DLD1 (cell line): Measurements from ENCODE around the gene ENTHD1.
"Not testable (repeated sequence)": the region's sequence is repeated elsewhere in the genome, so short reads cannot be mapped to it uniquely, and the experiment has no call there.

ENCODE experiments used
- in situ Hi-C: cut with HindIII; loops from 2 replicates; pipeline ENCODE4 v1.10.0; 2017; ENCODE audit warnings: low sequenced_read_pairs

The ENTHD1 gene

DNA sequence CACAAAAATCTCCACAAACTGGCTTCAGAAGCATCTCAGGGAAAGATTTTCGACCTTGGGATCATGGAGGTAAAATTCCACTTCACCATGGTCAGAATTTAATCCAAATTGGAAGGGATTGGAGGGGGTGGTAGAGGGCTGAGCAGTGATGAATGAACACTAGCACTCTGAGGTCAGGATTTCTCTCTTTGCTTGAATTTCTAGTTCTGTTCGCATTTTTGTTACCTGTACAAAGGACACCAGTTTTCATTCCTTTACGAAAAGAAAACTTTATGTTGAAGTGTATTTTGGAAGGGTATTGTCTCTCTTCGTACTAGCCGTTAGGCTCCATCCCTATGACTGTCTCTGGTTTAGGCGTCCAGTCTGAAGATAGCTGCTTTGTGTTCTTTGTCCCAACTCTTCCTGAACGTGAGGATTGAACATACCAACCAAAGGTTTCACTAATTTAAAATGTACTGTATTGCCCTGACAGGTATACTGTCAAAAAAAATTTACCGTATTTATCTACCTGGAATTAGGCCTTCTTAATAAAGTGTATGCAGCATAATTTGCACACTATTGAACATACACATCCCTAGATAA lies 8.1 kb upstream of the ENTHD1 start:
- in situ Hi-C loops: no loop called here

DNA sequence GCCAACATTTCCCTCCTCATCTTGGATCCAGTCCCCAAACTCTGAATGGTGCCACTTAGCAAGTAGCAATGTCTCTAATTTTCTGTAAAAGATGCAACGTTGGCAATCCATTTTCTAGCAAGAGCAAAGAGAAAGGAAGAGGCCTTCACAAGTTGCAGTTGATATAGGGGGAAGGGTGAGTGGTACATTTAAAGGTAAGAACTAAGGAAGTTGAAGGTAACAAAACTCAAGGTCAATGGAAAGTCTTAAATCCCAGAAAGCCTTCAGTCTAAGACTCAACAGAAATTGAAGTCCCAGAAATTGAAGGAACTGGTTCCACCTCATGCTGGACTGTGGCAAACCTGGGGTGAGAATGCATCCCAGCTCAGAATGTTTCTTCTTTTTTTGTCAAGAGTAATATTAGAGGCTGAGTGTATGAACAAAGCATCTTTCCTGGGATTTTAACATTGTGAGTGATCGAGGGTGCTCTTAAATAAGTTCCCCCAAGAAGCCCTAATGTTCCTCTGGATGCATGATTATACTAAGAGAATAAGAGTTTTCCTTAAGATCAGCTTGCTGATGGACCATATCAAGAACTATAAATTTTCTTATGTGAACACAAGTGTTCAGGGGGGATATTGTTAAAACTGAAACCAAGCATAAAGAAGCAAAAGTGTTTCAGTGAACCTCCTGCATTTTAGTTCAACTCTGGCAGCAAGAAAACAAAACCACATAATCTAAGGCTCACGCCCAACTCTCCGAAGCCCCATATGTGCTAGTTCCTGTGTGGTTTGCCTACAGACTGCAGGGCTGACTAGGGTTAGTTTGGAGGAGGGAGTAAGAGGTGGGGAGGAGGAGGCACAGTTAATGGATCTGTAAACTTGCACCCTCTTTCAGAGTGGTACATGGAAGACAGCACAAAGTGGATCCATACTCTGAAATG lies 7.0 kb upstream of the ENTHD1 start, which contains the start of gene GRAP2:
TSS of gene GRAP2 (plus strand) at position 779 of the 922 bp plus-strand sequence. CDS start 46,023 bp downstream, outside the sequence.
- in situ Hi-C loops: no loop called here

DNA sequence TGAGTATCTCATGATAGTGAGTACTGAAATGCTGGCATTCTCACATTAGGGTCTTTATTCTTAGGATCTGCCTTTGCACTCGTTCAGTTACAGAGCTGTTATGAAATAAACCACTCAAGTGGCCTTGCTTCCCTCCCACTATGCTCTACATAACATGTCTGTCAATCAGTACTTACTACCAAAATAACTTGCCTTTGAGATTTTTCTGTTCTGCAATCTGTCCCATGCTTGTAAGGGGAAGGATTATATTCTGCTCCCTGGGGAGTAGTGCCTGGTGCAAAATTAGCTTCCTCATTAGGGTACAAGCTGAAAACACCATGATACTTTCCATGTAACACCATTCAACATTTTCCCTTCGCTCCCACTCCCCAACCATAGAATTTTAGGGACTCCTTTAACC lies 5.4 kb upstream of the ENTHD1 start:
- in situ Hi-C loops: no loop called here

DNA sequence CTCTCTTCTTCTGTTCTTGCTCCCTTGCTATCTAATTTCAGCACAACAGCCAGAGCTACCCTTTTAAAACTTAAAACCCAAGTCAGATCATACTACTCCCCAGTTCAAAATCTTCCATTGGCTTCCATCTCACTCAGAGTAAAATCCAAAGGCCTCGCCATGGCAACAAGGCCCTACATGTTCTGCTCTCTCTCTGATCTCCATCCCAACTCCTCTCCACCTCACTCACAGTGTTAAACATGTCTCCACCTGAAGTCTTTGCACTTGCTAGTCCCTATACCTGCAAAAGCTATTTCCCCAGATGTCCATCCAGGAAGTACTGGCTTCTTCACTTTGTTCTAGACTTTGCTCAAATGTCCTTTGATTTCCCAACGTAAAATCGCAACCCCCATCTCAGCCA lies 4.3 kb upstream of the ENTHD1 start:
- in situ Hi-C loops: no loop called here

DNA sequence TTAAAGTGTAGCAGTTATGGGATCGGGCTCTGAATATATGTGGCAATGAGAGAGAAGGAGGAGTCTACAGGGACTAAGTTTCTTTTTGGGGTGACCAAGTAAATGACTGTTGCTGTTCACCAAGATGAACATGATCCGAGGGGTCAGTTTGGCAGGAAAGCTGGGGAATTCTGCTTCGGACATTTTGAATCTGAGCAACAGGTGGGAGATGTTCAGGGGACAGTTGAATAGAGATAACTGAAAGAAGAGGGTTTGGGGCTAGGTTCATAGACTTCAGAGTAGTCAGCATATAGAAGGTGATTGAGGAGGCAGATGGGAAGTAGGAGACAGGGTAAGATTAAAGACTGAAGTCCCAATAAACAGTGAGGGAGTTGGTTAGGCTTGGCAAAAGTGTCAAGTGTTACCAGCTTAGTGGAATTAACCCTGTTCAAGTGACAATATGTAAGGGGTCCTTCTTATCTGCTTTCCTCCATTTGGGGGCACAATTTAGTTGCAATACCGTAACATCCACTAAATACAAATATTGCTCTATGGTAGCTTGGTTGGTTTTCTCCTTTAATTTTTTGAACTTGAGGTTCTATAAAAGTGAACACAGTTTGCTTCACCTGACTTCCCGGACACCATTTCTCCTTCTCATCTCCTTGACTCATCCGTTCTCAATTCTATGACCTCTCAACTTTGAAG lies 2.9 kb upstream of the ENTHD1 start:
- in situ Hi-C loops: no loop called here

DNA sequence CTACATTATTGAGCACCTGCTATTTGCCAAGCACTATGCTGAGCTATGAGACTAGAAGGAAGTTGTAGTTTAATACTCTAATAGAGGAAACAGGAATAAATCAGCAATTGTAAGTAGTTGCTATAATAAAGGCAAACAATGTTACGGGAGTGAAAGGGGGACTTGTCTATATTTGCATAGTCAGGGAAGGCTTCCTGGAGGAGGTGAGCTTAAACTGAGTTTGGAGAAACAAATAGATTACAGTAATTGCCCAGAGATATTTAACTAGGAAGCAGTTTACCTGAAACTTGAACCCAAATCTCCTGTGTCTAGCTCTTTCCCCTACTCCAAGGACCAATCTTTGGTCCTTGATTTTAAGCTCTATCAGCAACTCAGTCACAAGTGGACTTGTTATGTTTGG lies 2.1 kb upstream of the ENTHD1 start:
- in situ Hi-C loops: no loop called here

DNA sequence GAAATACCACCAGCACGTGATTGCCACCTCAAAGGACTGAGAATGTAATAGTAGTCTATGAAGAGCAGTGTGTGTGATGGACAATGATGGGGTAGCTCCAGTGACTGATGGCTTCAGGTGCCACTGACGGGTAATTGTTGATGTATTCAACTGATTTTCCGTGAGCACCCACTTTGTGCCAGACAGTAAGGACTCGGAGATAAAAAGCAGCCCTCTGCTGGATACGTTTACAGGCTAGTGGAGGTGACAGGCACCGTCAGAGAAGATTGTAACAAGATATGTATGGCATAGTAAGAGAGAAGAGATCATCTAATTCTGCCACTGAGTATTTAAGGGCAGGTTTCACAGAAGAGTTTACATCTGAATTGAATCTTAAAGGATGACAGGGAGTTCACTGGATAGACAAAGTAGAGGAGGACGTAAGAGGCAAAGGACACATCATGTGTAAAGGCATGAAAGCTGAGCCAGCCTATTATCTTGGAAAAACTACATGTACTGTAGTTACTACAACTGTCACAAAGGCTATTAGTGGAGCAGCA lies 1.1 kb upstream of the ENTHD1 start:
- in situ Hi-C loops: no loop called here

DNA sequence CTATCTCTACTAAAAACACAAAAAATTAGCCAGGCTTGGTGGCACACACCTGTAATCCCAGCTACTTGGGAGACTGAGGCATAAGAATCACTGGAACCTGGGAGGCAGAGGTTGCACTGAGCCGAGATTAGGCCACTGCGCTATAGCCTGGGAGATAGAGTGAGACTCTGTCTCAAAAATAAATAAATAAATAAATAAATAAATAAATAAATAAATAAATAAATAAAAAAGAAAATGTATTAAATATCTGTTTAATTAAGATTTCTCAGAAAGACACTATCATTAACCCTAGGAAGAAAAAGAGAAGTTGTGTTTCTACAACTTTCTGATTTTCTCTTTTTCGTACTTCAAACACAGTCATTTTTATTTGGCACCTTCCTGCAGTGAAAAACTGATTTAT lies 3.6 kb downstream of the ENTHD1 start:
- in situ Hi-C loops: not testable (repeated sequence)

DNA sequence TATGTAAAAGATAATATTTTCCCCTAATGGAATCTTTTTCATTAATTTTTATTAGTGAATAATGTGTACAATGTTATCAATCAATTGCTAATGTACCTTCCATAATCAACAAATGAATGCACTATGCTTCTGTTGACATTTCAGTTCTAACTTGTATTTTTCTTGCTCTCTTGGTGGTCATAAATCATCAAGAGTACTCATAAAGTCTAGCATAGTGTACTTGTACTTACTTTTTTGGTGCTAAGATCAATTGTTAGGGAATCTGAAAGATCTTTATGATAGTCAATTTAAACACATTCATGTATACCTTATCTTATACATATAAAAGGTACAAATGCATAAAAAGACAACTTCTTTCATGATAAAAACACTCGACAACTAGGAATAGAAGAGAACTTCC lies 10.5 kb downstream of the ENTHD1 start:
- in situ Hi-C loops: no loop called here

DNA sequence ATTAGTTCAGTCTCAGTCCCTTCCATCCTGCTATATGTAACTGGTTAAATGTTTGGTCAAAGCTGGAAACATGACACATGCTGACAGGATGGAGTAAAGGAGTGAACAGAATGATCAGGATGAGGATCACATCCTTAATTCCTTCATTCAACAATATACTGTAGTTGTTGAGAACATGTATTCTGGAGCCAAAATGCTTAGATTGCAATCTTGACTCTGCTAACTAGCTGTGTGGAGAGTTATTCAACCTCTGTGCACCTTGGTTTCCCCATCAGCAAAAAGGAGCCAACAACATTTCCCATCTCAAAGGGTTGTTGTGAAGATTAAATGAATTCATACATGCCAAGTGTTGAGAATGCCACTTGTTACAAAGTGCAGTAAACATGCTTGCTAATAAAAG lies 12.8 kb downstream of the ENTHD1 start:
- in situ Hi-C loops: no loop called here

DNA sequence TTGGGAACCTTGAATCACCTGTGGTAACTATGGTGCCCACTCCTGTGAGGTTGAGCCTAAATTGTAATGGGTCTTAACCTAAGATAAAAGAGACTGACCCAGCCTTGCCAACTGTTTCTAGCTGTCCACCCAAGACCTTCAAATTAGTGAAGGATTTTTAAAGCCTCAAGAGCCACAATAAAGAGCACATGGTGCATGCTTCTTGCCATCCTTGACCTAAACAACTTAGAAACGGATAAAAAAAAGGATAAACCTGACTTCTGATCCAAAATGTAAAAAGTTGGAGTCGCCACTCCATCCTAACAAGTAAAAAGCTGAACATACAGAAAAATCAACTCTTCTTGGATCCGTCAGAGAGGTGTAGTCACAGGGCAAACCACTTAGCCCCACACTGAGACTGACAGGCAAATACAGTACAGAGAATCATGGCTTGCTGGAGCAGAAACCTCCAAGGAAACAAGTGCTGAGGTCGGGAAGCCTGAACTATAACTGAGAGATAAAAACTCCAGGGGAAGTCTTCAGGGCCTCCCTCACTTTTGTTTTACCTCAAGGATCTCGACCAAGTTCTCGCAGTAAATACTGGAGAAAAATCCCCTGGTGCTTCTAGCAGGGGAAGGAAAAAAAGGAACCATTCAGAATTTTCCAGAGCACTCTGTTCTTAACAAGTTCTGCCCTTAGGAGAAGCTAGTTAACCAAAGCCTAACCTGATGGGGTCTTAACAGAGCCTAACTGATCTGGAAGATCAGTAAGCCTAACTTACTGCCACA lies 16.3 kb downstream of the ENTHD1 start:
- in situ Hi-C loops: no loop called here

DNA sequence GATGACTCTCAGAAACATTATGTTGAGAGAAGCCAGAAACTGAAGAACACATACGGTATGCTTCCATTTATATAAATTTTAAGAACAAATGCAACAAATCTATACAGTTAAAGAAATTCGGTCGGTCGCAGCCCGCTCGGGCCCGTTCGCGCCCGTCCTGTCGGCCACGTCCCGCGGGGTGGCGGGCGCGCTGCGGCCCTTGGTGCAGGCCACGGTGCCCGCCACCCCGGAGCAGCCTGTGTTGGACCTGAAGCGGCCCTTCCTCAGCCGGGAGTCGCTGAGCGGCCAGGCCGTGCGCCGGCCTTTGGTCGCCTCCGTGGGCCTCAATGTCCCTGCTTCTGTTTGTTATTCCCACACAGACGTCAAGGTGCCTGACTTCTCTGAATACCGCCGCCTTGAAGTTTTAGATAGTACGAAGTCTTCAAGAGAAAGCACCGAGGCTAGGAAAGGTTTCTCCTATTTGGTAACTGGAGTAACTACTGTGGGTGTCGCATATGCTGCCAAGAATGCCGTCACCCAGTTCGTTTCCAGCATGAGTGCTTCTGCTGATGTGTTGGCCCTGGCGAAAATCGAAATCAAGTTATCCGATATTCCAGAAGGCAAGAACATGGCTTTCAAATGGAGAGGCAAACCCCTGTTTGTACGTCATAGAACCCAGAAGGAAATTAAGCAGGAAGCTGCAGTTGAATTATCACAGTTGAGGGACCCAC lies 18.2 kb downstream of the ENTHD1 start:
- in situ Hi-C loops: not testable (repeated sequence)

DNA sequence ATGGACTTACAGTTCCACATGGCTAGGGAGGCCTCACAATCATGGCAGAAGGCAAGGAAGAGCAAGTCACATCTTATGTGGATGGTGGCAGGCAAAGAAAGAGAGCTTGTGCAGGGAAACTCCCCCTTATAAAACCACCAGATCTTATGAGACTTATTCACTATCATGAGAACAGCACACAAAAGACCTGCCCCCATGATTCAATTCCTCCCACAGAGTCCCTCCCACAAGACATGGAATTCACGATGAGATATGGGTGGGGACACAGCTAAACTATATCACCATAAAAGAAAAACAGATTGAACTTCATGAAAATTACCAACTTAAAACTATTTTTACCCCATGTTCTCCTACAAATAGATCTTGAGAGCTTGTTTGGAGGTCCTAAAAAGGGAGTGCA lies 19.6 kb downstream of the ENTHD1 start:
- in situ Hi-C loops: no loop called here

DNA sequence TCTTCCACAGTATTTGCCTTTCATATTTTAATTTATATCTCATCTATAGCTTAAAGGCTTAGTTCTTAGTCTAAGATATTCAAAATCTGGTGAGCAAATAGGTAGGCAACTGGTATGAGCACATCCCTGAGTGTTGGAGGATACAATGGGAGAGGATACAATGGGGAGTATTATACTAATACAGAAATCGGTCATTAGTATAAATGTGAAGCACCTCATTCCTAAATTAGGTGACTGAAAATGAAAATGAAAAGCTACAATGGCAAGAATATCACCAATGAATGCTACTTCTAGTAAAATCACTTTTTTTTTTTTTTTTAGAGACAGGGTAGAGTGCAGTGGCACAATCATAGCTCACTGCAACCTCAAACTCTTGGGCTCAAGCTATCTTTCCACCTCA lies 21.0 kb downstream of the ENTHD1 start:
- in situ Hi-C loops: no loop called here

DNA sequence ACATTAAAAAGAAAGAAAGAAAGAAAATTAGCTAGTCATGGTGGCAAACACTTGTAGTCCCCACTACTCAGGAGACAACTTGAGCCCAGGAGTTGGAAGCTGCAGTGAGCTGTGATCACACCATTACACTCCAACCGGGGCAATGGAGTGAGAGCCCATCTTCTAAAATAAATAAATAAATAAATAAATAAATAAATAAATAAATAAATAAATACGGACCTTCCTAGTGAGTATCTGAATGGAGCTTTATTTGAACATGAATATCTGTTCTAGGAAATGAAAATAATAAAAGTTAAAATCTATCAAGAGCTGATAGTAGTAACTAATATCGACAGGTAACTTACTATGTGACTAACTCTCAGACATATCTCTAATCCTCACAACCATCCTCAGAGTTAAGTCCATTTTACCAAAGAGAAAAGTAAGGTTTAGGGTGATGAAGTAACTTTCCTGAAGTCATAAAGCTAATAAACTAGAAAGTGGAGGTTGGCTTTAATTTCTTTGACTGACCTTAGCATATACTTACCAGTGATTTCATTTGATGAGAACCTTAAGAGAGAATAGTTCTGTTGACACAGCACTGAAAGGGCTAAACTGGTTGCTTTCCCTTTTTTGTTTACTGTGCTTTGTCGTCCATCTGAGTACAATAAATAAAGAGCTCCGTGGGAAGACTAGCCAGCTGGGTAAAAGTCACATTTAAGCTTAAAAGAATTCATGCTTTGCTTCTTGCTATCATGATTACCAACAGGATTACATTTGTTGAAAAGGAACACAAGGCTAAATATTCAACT lies 22.4 kb downstream of the ENTHD1 start:
- in situ Hi-C loops: no loop called here

DNA sequence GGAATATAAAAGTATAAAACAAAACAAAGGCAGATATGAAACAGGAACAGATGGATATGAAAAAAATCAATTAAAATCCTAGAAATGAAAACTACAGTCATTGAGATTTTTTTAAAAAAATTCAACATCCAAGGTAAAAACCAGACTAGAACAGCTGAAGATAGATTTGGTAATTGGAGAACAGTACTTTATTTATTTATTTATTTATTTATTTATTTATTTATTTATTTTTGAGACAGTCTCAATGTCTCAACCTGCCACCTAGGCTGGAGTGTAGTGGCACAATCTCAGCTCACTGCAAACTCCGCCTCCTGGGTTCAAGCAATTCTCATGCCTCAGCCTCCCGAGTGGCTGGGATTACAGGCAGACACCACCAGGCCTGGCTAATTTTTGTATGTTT lies 23.8 kb downstream of the ENTHD1 start:
- in situ Hi-C loops: not testable (repeated sequence)

DNA sequence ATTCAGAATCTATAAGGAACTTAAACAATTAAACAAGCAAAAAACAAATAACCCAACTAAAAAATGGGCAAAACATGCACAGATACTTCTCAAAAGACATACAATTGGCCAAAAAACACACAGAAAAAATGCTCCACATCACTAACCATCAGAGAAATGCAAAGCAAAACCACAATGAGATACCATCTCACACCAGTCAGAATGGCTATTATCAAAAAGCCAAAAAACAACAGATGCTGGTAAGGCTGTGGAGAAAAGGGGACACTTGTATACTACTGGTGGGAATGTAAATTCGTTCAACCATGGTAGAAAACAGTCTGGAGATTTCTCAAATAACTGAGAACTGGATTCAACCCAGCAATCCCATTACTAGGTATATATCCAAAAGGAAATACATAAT lies 24.8 kb downstream of the ENTHD1 start:
- in situ Hi-C loops: no loop called here

DNA sequence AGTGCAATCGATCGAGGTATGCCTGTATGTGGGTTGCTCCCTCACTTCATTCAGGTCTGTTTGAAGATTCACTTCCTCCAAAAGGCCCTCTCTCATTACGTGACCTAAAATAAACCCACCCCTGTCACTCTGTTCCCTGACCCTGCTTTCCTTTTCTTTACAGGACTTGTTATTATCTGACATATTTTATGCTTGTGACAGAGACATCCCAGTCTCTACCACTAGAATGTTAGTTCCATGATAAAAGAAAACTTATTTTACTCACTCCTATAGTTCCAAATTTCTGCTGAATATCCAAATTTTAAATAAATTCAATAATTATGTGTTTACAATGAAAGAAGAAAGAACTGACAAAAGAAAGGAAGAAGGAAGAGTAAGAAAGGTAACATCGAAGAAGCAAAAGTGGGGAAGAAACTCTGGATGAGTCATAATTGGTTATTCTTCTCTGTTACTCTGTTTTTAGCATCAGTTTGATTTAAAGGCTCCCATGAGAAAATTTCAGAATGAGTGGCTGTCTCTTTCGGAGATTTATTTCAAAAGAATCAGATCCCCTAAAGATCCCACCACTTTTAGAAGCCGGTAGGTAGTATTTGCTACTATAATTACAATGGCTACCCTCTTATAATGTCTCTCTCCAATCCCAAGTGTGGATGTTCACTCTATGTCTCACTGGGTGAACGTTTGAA lies 33.5 kb downstream of the ENTHD1 start:
- in situ Hi-C loops: loop anchor here (5.0 kb wide), 1 partner anchor 72 kb away; no protein-coding TSS in a partner anchor

DNA sequence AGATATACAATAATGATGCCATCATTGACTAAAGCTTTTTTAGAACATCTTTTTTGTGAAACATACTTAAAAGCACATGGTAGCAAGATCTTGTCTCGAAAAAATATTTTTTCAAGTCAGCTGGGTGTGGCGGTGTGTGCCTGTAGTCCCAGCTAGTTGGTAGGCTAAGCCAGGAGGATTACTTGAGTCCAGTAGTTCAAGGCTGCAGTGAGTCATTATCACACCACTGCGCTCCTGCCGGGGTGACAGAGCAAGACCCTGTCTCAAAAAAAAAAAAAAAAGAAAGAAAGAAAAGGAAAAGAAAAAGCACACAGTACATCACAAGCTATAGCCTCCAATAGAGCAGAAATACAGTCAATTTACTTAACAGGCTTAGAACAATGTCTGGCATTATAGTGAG lies 37.0 kb downstream of the ENTHD1 start:
- in situ Hi-C loops: loop anchor here (5.0 kb wide), 1 partner anchor 76 kb away; no protein-coding TSS in a partner anchor
